Measurements from ENCODE around the gene VANGL2.
"Not testable (repeated sequence)": the region's sequence is repeated elsewhere in the genome, so short reads cannot be mapped to it uniquely, and the experiment has no call there.

VANGL2 gene

GRCh38 chr1:160370561-160371345 lies 29.6 kb upstream of the VANGL2 start:
- H3K4me3 ChIP-seq (ENCODE audit: low read length) = no peak overlapping the region
- no peaks in the 10 kb centered on the region for H3K36me3 ChIP-seq (ENCODE audit: control insufficient read depth, insufficient read depth, low read length)
- no peaks in the 10 kb centered on the region for H3K9me3 ChIP-seq (ENCODE audit: control insufficient read depth, insufficient read depth, low read length)
- no peaks in the 10 kb centered on the region for H3K27me3 ChIP-seq (ENCODE audit: control insufficient read depth, insufficient read depth, low read length)
- no CpG with 5 or more reads among the region's 42 CpGs for WGBS (ENCODE audit: insufficient coverage, insufficient read length)
- no peak overlapping the region for H3K27ac ChIP-seq (ENCODE audit: low read length)
- DNase-seq (ENCODE audit: low read depth, low spot score) = no peak
- H3K4me1 ChIP-seq (ENCODE audit: control insufficient read depth, insufficient read depth, low read length) = peaks cover 5% of the 10 kb centered on the region

- H3K36me3 ChIP-seq (ENCODE audit: control insufficient read depth, insufficient read depth, low read length) = no peaks in the 10 kb centered on the region
- no peak overlapping the region for H3K4me3 ChIP-seq (ENCODE audit: low read length)
- no peaks in the 10 kb centered on the region for H3K9me3 ChIP-seq (ENCODE audit: control insufficient read depth, insufficient read depth, low read length)
- no peak for DNase-seq (ENCODE audit: low read depth, low spot score)
- H3K4me1 ChIP-seq (ENCODE audit: control insufficient read depth, insufficient read depth, low read length) = peaks cover 8% of the 10 kb centered on the region
- H3K27me3 ChIP-seq (ENCODE audit: control insufficient read depth, insufficient read depth, low read length) = no peaks in the 10 kb centered on the region
- H3K27ac ChIP-seq (ENCODE audit: low read length) = no peak overlapping the region
Measured at GRCh38 chr1:160371346-160371631, 29.1 kb upstream of the VANGL2 start.

GRCh38 chr1:160371756-160372155 lies 28.6 kb upstream of the VANGL2 start:
- no peak overlapping the region for H3K27ac ChIP-seq (ENCODE audit: low read length)
- H3K4me3 ChIP-seq (ENCODE audit: low read length) = no peak overlapping the region
- no CpG with 5 or more reads among the region's 4 CpGs for WGBS (ENCODE audit: insufficient coverage, insufficient read length)
- DNase-seq (ENCODE audit: low read depth, low spot score) = no peak
- no peaks in the 10 kb centered on the region for H3K27me3 ChIP-seq (ENCODE audit: control insufficient read depth, insufficient read depth, low read length)
- H3K4me1 ChIP-seq (ENCODE audit: control insufficient read depth, insufficient read depth, low read length) = peaks cover 9% of the 10 kb centered on the region
- H3K36me3 ChIP-seq (ENCODE audit: control insufficient read depth, insufficient read depth, low read length) = no peaks in the 10 kb centered on the region
- H3K9me3 ChIP-seq (ENCODE audit: control insufficient read depth, insufficient read depth, low read length) = no peaks in the 10 kb centered on the region

- H3K4me3 ChIP-seq (ENCODE audit: low read length) = no peak overlapping the region
- no peaks in the 10 kb centered on the region for H3K27me3 ChIP-seq (ENCODE audit: control insufficient read depth, insufficient read depth, low read length)
- no peak for DNase-seq (ENCODE audit: low read depth, low spot score)
- H3K36me3 ChIP-seq (ENCODE audit: control insufficient read depth, insufficient read depth, low read length) = no peaks in the 10 kb centered on the region
- H3K27ac ChIP-seq (ENCODE audit: low read length) = no peak overlapping the region
- no CpG with 5 or more reads among the region's 4 CpGs for WGBS (ENCODE audit: insufficient coverage, insufficient read length)
- peaks cover 9% of the 10 kb centered on the region for H3K4me1 ChIP-seq (ENCODE audit: control insufficient read depth, insufficient read depth, low read length)
- H3K9me3 ChIP-seq (ENCODE audit: control insufficient read depth, insufficient read depth, low read length) = no peaks in the 10 kb centered on the region
Measured at GRCh38 chr1:160373696-160374095, 26.7 kb upstream of the VANGL2 start.

- WGBS (ENCODE audit: insufficient coverage, insufficient read length) = no CpG with 5 or more reads among the region's 6 CpGs
- Histone ChIP-seq H3K27ac (ENCODE audit: low read length) (no peak overlapping the region), H3K27me3 (ENCODE audit: control insufficient read depth, insufficient read depth, low read length) (no peaks in the 10 kb centered on the region), H3K36me3 (ENCODE audit: control insufficient read depth, insufficient read depth, low read length) (no peaks in the 10 kb centered on the region), H3K9me3 (ENCODE audit: control insufficient read depth, insufficient read depth, low read length) (no peaks in the 10 kb centered on the region), H3K4me1 (ENCODE audit: control insufficient read depth, insufficient read depth, low read length) (peaks cover 9% of the 10 kb centered on the region), H3K4me3 (ENCODE audit: low read length) (no peak overlapping the region)
- DNase-seq (ENCODE audit: low read depth, low spot score) = no peak
Measured at GRCh38 chr1:160374306-160375110, 25.9 kb upstream of the VANGL2 start.

GRCh38 chr1:160375788-160376524 lies 24.4 kb upstream of the VANGL2 start:
- no peak overlapping the region for H3K4me3 ChIP-seq (ENCODE audit: low read length)
- no peaks in the 10 kb centered on the region for H3K36me3 ChIP-seq (ENCODE audit: control insufficient read depth, insufficient read depth, low read length)
- no peaks in the 10 kb centered on the region for H3K9me3 ChIP-seq (ENCODE audit: control insufficient read depth, insufficient read depth, low read length)
- H3K4me1 ChIP-seq (ENCODE audit: control insufficient read depth, insufficient read depth, low read length) = peaks cover 9% of the 10 kb centered on the region
- no peak overlapping the region for H3K27ac ChIP-seq (ENCODE audit: low read length)
- no peaks in the 10 kb centered on the region for H3K27me3 ChIP-seq (ENCODE audit: control insufficient read depth, insufficient read depth, low read length)
- DNase-seq (ENCODE audit: low read depth, low spot score) = no peak
- no CpG with 5 or more reads among the region's 9 CpGs for WGBS (ENCODE audit: insufficient coverage, insufficient read length)

- no CpG with 5 or more reads among the region's 5 CpGs for WGBS (ENCODE audit: insufficient coverage, insufficient read length)
Measured at GRCh38 chr1:160376525-160377131, 23.7 kb upstream of the VANGL2 start.

GRCh38 chr1:160377585-160378206 lies 22.7 kb upstream of the VANGL2 start:
- Histone ChIP-seq H3K27me3 (ENCODE audit: control insufficient read depth, insufficient read depth, low read length) (no peaks in the 10 kb centered on the region), H3K4me1 (ENCODE audit: control insufficient read depth, insufficient read depth, low read length) (peaks cover 9% of the 10 kb centered on the region; the same call in 1 of the 2 replicates), H3K4me3 (ENCODE audit: low read length) (no peak overlapping the region), H3K9me3 (ENCODE audit: control insufficient read depth, insufficient read depth, low read length) (no peaks in the 10 kb centered on the region), H3K36me3 (ENCODE audit: control insufficient read depth, insufficient read depth, low read length) (no peaks in the 10 kb centered on the region), H3K27ac (ENCODE audit: low read length) (no peak overlapping the region)
- WGBS (ENCODE audit: insufficient coverage, insufficient read length) = no CpG with 5 or more reads among the region's 7 CpGs
- no peak for DNase-seq (ENCODE audit: low read depth, low spot score)

More at GRCh38 chr1:160376525-160377131, 23.7 kb upstream of the VANGL2 start:
- H3K4me3 ChIP-seq (ENCODE audit: low read length) = no peak overlapping the region
- DNase-seq (ENCODE audit: low read depth, low spot score) = peak; percentile 67
- H3K27ac ChIP-seq (ENCODE audit: low read length) = no peak overlapping the region
- no peaks in the 10 kb centered on the region for H3K27me3 ChIP-seq (ENCODE audit: control insufficient read depth, insufficient read depth, low read length)
- no peaks in the 10 kb centered on the region for H3K9me3 ChIP-seq (ENCODE audit: control insufficient read depth, insufficient read depth, low read length)
- no peaks in the 10 kb centered on the region for H3K36me3 ChIP-seq (ENCODE audit: control insufficient read depth, insufficient read depth, low read length)
- peaks cover 9% of the 10 kb centered on the region; the same call in 1 of the 2 replicates for H3K4me1 ChIP-seq (ENCODE audit: control insufficient read depth, insufficient read depth, low read length)

- not testable (repeated sequence) for H3K4me3 ChIP-seq (ENCODE audit: low read length); H3K4me1 ChIP-seq (ENCODE audit: control insufficient read depth, insufficient read depth, low read length); DNase-seq (ENCODE audit: low read depth, low spot score); H3K9me3 ChIP-seq (ENCODE audit: control insufficient read depth, insufficient read depth, low read length); H3K27me3 ChIP-seq (ENCODE audit: control insufficient read depth, insufficient read depth, low read length); H3K27ac ChIP-seq (ENCODE audit: low read length); H3K36me3 ChIP-seq (ENCODE audit: control insufficient read depth, insufficient read depth, low read length)
- no CpG with 5 or more reads among the region's 2 CpGs for WGBS (ENCODE audit: insufficient coverage, insufficient read length)
Measured at GRCh38 chr1:160384812-160385211, 15.6 kb upstream of the VANGL2 start.

GRCh38 chr1:160388406-160388805 lies 12.0 kb upstream of the VANGL2 start:
- not testable (repeated sequence) for H3K4me1 ChIP-seq (ENCODE audit: control insufficient read depth, insufficient read depth, low read length); H3K27ac ChIP-seq (ENCODE audit: low read length); H3K36me3 ChIP-seq (ENCODE audit: control insufficient read depth, insufficient read depth, low read length); H3K9me3 ChIP-seq (ENCODE audit: control insufficient read depth, insufficient read depth, low read length); H3K4me3 ChIP-seq (ENCODE audit: low read length); H3K27me3 ChIP-seq (ENCODE audit: control insufficient read depth, insufficient read depth, low read length); DNase-seq (ENCODE audit: low read depth, low spot score)
- WGBS (ENCODE audit: insufficient coverage, insufficient read length) = no CpG with 5 or more reads among the region's 4 CpGs

Data from iPS DF 6.9 (cell line).